ENCODE data around the gene TKFC. TPM values are rescaled to one million over a fixed set of nuclear protein-coding genes. Genes with fewer than 3 reads are reported as not detected.

TKFC gene
- total and polyA plus RNA-seq, 9 of the 15 experiments (the other 6 are each of a cell fraction or from before 2014, with no cell fraction given): 2.0 to 61.7 (median 28.5) TPM

DNA sequence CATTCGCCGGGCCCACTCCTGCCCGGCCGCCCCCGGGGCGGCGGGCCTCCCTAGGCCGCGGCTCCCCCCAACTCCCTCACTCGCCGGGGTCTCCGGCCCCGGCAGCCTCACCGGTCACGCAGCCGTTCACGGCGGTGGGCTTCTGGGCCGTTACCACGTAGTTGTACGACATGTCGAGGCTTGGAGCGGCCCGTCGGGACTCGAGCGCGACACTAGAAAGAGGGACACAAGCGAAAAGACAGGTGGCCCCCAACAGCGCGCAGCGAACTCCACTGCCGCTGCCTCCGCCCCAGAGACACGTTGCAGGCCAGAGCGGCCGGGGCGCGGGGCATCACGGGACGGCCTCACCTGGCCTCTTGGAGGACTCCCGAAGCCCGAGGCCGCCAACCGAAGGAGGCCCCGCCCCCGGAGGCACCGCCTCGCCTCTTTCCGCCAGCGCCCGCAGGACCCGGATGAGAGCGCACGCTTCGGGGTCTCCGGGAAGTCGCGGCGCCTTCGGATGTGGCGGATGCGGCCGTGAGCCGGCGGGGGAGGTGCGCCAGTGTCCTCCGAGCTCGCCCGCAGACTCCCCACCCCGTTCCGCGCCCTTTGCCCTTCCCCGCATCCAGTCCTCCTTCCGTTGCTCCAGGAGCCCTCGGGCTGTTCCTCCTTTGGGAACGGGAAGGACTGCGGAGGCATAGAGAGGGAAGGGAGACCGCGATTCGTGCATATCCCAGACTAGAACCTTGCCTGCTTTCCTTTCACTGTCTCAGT is at the start of gene TKFC, which contains the start of gene DDB1 (continued):
- no peak for TF ChIP-seq BDP1 (IDR thresholded peaks at IDR 0.05; ENCODE audit: insufficient read depth, insufficient read length)
- no peak for TF ChIP-seq SRSF9 (IDR thresholded peaks at IDR 0.05; ENCODE audit: borderline replicate concordance, low read depth, low read length)
- TF ChIP-seq, protein P1, sequence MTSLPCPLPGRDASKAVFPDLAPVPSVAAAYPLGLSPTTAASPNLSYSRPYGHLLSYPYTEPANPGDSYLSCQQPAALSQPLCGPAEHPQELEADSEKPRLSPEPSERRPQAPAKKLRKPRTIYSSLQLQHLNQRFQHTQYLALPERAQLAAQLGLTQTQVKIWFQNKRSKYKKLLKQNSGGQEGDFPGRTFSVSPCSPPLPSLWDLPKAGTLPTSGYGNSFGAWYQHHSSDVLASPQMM (CRISPR knock-in tag; IDR thresholded peaks at IDR 0.05): no peak
- TF ChIP-seq FUS (optimal IDR thresholded peaks at IDR 0.05; ENCODE audit: low read depth, low read length): no peak
- no peak for TF ChIP-seq EZH2 (IDR thresholded peaks at IDR 0.05; ENCODE audit: borderline replicate concordance, low read depth, low read length)
- no peak for TF ChIP-seq ETV1 (tag; conservative IDR thresholded peaks at IDR 0.05; ENCODE audit: low read depth)
- TF ChIP-seq, protein P2, sequence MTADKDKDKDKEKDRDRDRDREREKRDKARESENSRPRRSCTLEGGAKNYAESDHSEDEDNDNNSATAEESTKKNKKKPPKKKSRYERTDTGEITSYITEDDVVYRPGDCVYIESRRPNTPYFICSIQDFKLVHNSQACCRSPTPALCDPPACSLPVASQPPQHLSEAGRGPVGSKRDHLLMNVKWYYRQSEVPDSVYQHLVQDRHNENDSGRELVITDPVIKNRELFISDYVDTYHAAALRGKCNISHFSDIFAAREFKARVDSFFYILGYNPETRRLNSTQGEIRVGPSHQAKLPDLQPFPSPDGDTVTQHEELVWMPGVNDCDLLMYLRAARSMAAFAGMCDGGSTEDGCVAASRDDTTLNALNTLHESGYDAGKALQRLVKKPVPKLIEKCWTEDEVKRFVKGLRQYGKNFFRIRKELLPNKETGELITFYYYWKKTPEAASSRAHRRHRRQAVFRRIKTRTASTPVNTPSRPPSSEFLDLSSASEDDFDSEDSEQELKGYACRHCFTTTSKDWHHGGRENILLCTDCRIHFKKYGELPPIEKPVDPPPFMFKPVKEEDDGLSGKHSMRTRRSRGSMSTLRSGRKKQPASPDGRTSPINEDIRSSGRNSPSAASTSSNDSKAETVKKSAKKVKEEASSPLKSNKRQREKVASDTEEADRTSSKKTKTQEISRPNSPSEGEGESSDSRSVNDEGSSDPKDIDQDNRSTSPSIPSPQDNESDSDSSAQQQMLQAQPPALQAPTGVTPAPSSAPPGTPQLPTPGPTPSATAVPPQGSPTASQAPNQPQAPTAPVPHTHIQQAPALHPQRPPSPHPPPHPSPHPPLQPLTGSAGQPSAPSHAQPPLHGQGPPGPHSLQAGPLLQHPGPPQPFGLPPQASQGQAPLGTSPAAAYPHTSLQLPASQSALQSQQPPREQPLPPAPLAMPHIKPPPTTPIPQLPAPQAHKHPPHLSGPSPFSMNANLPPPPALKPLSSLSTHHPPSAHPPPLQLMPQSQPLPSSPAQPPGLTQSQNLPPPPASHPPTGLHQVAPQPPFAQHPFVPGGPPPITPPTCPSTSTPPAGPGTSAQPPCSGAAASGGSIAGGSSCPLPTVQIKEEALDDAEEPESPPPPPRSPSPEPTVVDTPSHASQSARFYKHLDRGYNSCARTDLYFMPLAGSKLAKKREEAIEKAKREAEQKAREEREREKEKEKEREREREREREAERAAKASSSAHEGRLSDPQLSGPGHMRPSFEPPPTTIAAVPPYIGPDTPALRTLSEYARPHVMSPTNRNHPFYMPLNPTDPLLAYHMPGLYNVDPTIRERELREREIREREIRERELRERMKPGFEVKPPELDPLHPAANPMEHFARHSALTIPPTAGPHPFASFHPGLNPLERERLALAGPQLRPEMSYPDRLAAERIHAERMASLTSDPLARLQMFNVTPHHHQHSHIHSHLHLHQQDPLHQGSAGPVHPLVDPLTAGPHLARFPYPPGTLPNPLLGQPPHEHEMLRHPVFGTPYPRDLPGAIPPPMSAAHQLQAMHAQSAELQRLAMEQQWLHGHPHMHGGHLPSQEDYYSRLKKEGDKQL (CRISPR knock-in tag; IDR thresholded peaks at IDR 0.05; ENCODE audit: borderline replicate concordance): no peak
- TF ChIP-seq, protein P3, sequence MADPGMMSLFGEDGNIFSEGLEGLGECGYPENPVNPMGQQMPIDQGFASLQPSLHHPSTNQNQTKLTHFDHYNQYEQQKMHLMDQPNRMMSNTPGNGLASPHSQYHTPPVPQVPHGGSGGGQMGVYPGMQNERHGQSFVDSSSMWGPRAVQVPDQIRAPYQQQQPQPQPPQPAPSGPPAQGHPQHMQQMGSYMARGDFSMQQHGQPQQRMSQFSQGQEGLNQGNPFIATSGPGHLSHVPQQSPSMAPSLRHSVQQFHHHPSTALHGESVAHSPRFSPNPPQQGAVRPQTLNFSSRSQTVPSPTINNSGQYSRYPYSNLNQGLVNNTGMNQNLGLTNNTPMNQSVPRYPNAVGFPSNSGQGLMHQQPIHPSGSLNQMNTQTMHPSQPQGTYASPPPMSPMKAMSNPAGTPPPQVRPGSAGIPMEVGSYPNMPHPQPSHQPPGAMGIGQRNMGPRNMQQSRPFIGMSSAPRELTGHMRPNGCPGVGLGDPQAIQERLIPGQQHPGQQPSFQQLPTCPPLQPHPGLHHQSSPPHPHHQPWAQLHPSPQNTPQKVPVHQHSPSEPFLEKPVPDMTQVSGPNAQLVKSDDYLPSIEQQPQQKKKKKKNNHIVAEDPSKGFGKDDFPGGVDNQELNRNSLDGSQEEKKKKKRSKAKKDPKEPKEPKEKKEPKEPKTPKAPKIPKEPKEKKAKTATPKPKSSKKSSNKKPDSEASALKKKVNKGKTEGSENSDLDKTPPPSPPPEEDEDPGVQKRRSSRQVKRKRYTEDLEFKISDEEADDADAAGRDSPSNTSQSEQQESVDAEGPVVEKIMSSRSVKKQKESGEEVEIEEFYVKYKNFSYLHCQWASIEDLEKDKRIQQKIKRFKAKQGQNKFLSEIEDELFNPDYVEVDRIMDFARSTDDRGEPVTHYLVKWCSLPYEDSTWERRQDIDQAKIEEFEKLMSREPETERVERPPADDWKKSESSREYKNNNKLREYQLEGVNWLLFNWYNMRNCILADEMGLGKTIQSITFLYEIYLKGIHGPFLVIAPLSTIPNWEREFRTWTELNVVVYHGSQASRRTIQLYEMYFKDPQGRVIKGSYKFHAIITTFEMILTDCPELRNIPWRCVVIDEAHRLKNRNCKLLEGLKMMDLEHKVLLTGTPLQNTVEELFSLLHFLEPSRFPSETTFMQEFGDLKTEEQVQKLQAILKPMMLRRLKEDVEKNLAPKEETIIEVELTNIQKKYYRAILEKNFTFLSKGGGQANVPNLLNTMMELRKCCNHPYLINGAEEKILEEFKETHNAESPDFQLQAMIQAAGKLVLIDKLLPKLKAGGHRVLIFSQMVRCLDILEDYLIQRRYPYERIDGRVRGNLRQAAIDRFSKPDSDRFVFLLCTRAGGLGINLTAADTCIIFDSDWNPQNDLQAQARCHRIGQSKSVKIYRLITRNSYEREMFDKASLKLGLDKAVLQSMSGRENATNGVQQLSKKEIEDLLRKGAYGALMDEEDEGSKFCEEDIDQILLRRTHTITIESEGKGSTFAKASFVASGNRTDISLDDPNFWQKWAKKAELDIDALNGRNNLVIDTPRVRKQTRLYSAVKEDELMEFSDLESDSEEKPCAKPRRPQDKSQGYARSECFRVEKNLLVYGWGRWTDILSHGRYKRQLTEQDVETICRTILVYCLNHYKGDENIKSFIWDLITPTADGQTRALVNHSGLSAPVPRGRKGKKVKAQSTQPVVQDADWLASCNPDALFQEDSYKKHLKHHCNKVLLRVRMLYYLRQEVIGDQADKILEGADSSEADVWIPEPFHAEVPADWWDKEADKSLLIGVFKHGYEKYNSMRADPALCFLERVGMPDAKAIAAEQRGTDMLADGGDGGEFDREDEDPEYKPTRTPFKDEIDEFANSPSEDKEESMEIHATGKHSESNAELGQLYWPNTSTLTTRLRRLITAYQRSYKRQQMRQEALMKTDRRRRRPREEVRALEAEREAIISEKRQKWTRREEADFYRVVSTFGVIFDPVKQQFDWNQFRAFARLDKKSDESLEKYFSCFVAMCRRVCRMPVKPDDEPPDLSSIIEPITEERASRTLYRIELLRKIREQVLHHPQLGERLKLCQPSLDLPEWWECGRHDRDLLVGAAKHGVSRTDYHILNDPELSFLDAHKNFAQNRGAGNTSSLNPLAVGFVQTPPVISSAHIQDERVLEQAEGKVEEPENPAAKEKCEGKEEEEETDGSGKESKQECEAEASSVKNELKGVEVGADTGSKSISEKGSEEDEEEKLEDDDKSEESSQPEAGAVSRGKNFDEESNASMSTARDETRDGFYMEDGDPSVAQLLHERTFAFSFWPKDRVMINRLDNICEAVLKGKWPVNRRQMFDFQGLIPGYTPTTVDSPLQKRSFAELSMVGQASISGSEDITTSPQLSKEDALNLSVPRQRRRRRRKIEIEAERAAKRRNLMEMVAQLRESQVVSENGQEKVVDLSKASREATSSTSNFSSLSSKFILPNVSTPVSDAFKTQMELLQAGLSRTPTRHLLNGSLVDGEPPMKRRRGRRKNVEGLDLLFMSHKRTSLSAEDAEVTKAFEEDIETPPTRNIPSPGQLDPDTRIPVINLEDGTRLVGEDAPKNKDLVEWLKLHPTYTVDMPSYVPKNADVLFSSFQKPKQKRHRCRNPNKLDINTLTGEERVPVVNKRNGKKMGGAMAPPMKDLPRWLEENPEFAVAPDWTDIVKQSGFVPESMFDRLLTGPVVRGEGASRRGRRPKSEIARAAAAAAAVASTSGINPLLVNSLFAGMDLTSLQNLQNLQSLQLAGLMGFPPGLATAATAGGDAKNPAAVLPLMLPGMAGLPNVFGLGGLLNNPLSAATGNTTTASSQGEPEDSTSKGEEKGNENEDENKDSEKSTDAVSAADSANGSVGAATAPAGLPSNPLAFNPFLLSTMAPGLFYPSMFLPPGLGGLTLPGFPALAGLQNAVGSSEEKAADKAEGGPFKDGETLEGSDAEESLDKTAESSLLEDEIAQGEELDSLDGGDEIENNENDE (IDR thresholded peaks at IDR 0.05; ENCODE audit: low read depth, low read length): no peak
- no peak for TF ChIP-seq DPF2 (IDR thresholded peaks at IDR 0.05)
- no peak for TF ChIP-seq ZFP1 (CRISPR knock-in tag; IDR thresholded peaks at IDR 0.05)

Data from K562 (cell line).